Activated naive CD4-positive, alpha-beta T cell treated with anti-CD3 and anti-CD28 coated beads for 36 hours (primary cell): Measurements from ENCODE around the gene KIAA1549. TPM values are rescaled to one million over a fixed set of nuclear protein-coding genes. Genes with fewer than 3 reads are reported as not detected.
A peak's percentile ranks its signal among the peaks of the same experiment; 100 is the strongest.

Source experiments
- CTCF ChIA-PET: fragments of 350-600 bp; sonication (Branson Sonifier 250); formaldehyde crosslinking; loops from one replicate; lab custom pipeline; 2021; ENCODE audit warnings: antibody characterized with exemption; lab: Charles Lee
- DNase-seq: peaks from one replicate; pipeline ENCODE4 v3.0.0-alpha.2; 2020
- H3K27ac Mint-ChIP-seq: one replicate; pipeline ENCODE4 v1.8.0; 2021; ENCODE audit warnings: mild to moderate bottlenecking, mixed read lengths
- H3K27me3 Mint-ChIP-seq: one replicate; pipeline ENCODE4 v1.8.0; 2021; ENCODE audit warnings: low read depth, mixed read lengths
- H3K36me3 Mint-ChIP-seq: one replicate; pipeline ENCODE4 v1.8.0; 2021; ENCODE audit warnings: low read depth, mixed read lengths
- H3K4me1 Mint-ChIP-seq: one replicate; pipeline ENCODE4 v1.8.0; 2021; ENCODE audit warnings: low read depth, mixed read lengths
- H3K4me3 Mint-ChIP-seq: one replicate; pipeline ENCODE4 v1.8.0; 2021; ENCODE audit warnings: mild to moderate bottlenecking, moderate library complexity, mixed read lengths
- H3K9me3 Mint-ChIP-seq: one replicate; pipeline ENCODE4 v1.8.0; 2021; ENCODE audit warnings: mixed read lengths
- intact Hi-C: fragments of 100-400 bp; cut with micrococcal nuclease; formaldehyde crosslinking; loops from one replicate; pipeline ENCODE4 v1.15.1; 2023
- total RNA-seq, 2 experiments: library from RNA; stranded (reverse); gene quantifications; one replicate each; pipeline ENCODE4 v1.2.3, GENCODE V29; 2021

KIAA1549 gene
- total RNA-seq, 2 experiments from 2014 or later, result 0.60 to 0.67 TPM

- H3K9me3 Mint-ChIP-seq, result no peaks in the 10 kb centered on the region
- intact Hi-C loops, result no loop called here
- DNase-seq, result no peak
- no peak overlapping the region for H3K27ac Mint-ChIP-seq
- peaks cover 15% of the 10 kb centered on the region for H3K4me1 Mint-ChIP-seq
- no peaks in the 10 kb centered on the region for H3K27me3 Mint-ChIP-seq
- H3K36me3 Mint-ChIP-seq, result no peaks in the 10 kb centered on the region
- no peak overlapping the region for H3K4me3 Mint-ChIP-seq
- CTCF ChIA-PET, result no interaction called here
These were observed 63.4 kb downstream of the KIAA1549 start for GRCh38 chr7:138917771-138918170.

- Mint-ChIP-seq H3K27ac (no peak overlapping the region), H3K4me1 (peaks cover 15% of the 10 kb centered on the region), H3K36me3 (no peaks in the 10 kb centered on the region), H3K27me3 (no peaks in the 10 kb centered on the region), H3K4me3 (no peak overlapping the region), H3K9me3 (no peaks in the 10 kb centered on the region)
- DNase-seq, result no peak
- intact Hi-C loops, result no loop called here
- CTCF ChIA-PET, result no interaction called here
These were observed 64.5 kb downstream of the KIAA1549 start for GRCh38 chr7:138916731-138917130.

GRCh38 chr7:138916275-138916674 is 64.9 kb downstream of the KIAA1549 start:
- CTCF ChIA-PET, result no interaction called here
- no peak overlapping the region for H3K4me3 Mint-ChIP-seq
- H3K4me1 Mint-ChIP-seq, result peaks cover 15% of the 10 kb centered on the region
- no peaks in the 10 kb centered on the region for H3K9me3 Mint-ChIP-seq
- no peak overlapping the region for H3K27ac Mint-ChIP-seq
- DNase-seq, result no peak
- no peaks in the 10 kb centered on the region for H3K27me3 Mint-ChIP-seq
- H3K36me3 Mint-ChIP-seq, result no peaks in the 10 kb centered on the region
- intact Hi-C loops, result no loop called here

GRCh38 chr7:138913783-138914182 is 67.4 kb downstream of the KIAA1549 start:
- intact Hi-C loops, result no loop called here
- no peak for DNase-seq
- Mint-ChIP-seq H3K9me3 (no peaks in the 10 kb centered on the region), H3K27ac (no peak overlapping the region), H3K4me1 (peaks cover 2% of the 10 kb centered on the region), H3K36me3 (no peaks in the 10 kb centered on the region), H3K27me3 (no peaks in the 10 kb centered on the region), H3K4me3 (no peak overlapping the region)
- CTCF ChIA-PET, result no interaction called here

GRCh38 chr7:138911007-138911406 is 70.2 kb downstream of the KIAA1549 start:
- Mint-ChIP-seq H3K36me3 (no peaks in the 10 kb centered on the region), H3K4me3 (no peak overlapping the region), H3K4me1 (no peaks in the 10 kb centered on the region), H3K27me3 (no peaks in the 10 kb centered on the region), H3K27ac (no peak overlapping the region), H3K9me3 (no peaks in the 10 kb centered on the region)
- no peak for DNase-seq
- CTCF ChIA-PET, result no interaction called here
- intact Hi-C loops, result no loop called here

GRCh38 chr7:138907850-138908249 is 73.3 kb downstream of the KIAA1549 start:
- peaks cover 16% of the 10 kb centered on the region for H3K4me1 Mint-ChIP-seq
- CTCF ChIA-PET, result no interaction called here
- H3K27ac Mint-ChIP-seq, result no peak overlapping the region
- H3K36me3 Mint-ChIP-seq, result no peaks in the 10 kb centered on the region
- intact Hi-C loops, result no loop called here
- H3K4me3 Mint-ChIP-seq, result no peak overlapping the region
- no peak for DNase-seq
- H3K9me3 Mint-ChIP-seq, result no peaks in the 10 kb centered on the region
- H3K27me3 Mint-ChIP-seq, result no peaks in the 10 kb centered on the region

GRCh38 chr7:138907201-138907847 is 73.9 kb downstream of the KIAA1549 start:
- Mint-ChIP-seq H3K4me1 (peaks cover 21% of the 10 kb centered on the region), H3K27ac (no peak overlapping the region), H3K9me3 (no peaks in the 10 kb centered on the region), H3K4me3 (no peak overlapping the region), H3K27me3 (no peaks in the 10 kb centered on the region), H3K36me3 (no peaks in the 10 kb centered on the region)
- CTCF ChIA-PET, result no interaction called here
- DNase-seq, result no peak
- intact Hi-C loops, result no loop called here

GRCh38 chr7:138903859-138904435 is 77.2 kb downstream of the KIAA1549 start:
- CTCF ChIA-PET, result interaction anchor here (0.7 to 1.4 kb wide), 2 partner anchors 18 to 508 kb away, joined by 3 to 8 read pairs; no protein-coding TSS in a partner anchor
- Mint-ChIP-seq H3K36me3 (no peaks in the 10 kb centered on the region), H3K27ac (peak overlapping the region; percentile 52), H3K4me1 (peaks cover 35% of the 10 kb centered on the region), H3K4me3 (peak overlapping the region; percentile 70), H3K27me3 (no peaks in the 10 kb centered on the region), H3K9me3 (no peaks in the 10 kb centered on the region)
- DNase-seq, result no peak
- intact Hi-C loops, result loop anchor here (1.0 to 5.0 kb wide), 7 partner anchors 28 to 458 kb away; partner anchors contain the start of genes FMC1, KIAA1549 and UBN2

GRCh38 chr7:138903186-138903820 is 77.9 kb downstream of the KIAA1549 start:
- intact Hi-C loops, result loop anchor here (1.0 to 5.0 kb wide), 7 partner anchors 27 to 459 kb away; partner anchors contain the start of genes FMC1, KIAA1549 and UBN2
- Mint-ChIP-seq H3K36me3 (no peaks in the 10 kb centered on the region), H3K9me3 (no peaks in the 10 kb centered on the region), H3K4me1 (peaks cover 41% of the 10 kb centered on the region), H3K4me3 (peak overlapping the region; percentile 70), H3K27ac (peak overlapping the region; percentile 52), H3K27me3 (no peaks in the 10 kb centered on the region)
- peak; percentile 89 for DNase-seq
- CTCF ChIA-PET, result interaction anchor here (0.6 to 1.4 kb wide), 3 partner anchors 17 to 115 kb away, joined by 3 to 8 read pairs (median 3); no protein-coding TSS in a partner anchor

GRCh38 chr7:138902161-138902560 is 79.0 kb downstream of the KIAA1549 start:
- Mint-ChIP-seq H3K9me3 (no peaks in the 10 kb centered on the region), H3K4me3 (peak overlapping the region; percentile 35), H3K27me3 (no peaks in the 10 kb centered on the region), H3K36me3 (no peaks in the 10 kb centered on the region), H3K4me1 (peaks cover 51% of the 10 kb centered on the region), H3K27ac (no peak overlapping the region)
- DNase-seq, result peak; percentile 38
- CTCF ChIA-PET, result interaction anchor here (0.6 to 1.5 kb wide), 2 partner anchors 16 to 463 kb away, joined by 3 to 6 read pairs; no protein-coding TSS in a partner anchor
- intact Hi-C loops, result loop anchor here (2.0 to 5.0 kb wide), 6 partner anchors 80 to 460 kb away; partner anchors contain the start of genes FMC1, KIAA1549 and UBN2

GRCh38 chr7:138900035-138900828 is 81.0 kb downstream of the KIAA1549 start:
- no peak for DNase-seq
- intact Hi-C loops, result loop anchor here (5.0 kb wide), 5 partner anchors 82 to 462 kb away; partner anchors contain the start of genes KIAA1549 and UBN2
- H3K36me3 Mint-ChIP-seq, result no peaks in the 10 kb centered on the region
- peaks cover 55% of the 10 kb centered on the region for H3K4me1 Mint-ChIP-seq
- CTCF ChIA-PET, result interaction anchor here (1.0 to 2.1 kb wide), 2 partner anchors 14 to 175 kb away, joined by 4 to 6 read pairs; no protein-coding TSS in a partner anchor
- H3K4me3 Mint-ChIP-seq, result no peak overlapping the region
- no peaks in the 10 kb centered on the region for H3K27me3 Mint-ChIP-seq
- H3K27ac Mint-ChIP-seq, result no peak overlapping the region
- H3K9me3 Mint-ChIP-seq, result no peaks in the 10 kb centered on the region
